HG02981 (cell line): ENCODE measurements around the gene CHD8.

ENCODE experiments used
- ATAC-seq: cut with Tn5 transposase; IDR thresholded peaks from one replicate; pipeline ENCODE4 v1.9.1; 2021; ENCODE audit warnings: mild to moderate bottlenecking, moderate library complexity; ENCODE audit not compliant: unreplicated experiment

The CHD8 gene

DNA sequence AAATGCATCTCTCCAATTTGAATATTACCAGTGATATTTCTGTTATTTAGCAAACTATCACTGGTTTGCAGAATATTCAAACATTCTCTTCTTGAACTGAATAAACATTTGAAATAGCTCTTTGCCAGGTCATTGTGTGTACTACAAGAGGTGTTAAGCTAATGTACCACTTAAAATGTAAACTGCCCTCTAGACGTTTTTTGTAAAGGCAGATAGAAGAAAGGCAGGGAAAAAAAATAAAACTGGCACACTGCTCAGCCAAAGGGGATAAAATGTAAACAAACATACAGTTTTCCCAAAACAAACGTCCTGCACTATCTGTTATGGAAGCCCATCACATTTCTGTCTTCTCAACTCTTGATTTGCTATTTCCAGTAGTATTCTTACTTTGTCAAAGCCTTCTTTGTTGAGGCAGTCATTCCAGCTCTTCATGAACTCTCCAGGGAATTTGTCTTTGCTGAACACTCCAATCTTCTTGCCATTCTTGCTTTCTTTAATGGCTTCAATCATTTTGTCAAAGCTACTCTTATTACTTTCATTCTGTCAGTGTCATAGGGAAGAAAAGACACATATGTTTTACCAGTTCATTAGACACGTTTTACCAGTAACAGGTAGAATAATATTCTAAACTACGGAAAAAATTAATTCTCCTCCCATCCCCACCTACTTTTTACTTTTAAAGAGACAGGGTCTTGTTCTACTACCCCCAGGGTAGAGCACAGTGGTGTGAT is 85.8 kb downstream of the CHD8 start:
- ATAC-seq = no peak

DNA sequence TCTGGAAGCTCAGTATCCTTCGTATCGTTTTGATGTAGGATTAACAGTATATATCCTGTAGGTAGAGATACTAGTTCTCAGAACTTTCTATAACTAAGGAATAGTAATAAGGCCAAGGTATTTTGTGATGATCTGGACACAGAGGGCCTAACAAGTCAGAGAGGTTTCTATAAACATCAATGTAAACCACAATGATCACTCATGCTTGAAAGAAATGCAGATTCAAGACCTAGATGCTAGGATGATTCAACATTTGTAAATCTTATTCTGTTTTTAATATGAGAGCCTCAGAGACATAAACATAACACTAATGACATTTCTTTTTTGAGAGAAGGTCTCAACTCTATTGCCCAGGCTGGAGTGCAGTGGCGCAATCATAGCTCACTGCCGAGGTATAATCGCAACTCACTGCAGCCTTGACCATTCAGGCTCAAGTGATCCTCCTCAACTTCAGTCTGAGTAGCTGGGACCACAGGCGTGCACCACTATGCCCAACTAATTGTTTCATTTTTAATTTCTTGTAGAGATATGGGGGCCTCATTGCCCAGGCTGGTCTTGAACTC is 88.3 kb downstream of the CHD8 start:
- ATAC-seq = no peak

DNA sequence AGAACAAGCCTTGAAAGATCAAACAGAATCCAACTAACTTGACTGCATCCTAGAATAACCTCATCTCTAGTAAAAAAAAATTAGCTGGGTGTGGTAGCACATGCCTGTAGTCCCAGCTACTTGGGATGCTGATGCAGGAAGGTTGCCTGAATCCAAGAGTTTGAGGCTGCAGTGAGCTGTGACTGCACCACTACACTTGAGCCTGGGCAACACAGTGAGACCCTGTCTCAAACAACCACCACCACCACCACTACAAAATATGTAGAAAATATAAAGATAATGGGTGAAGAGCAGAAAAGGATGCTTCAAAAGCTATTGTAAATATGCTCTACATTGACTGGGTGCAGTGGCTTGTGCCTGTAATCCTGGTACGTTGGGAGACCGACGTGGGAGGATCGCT is 99.4 kb downstream of the CHD8 start:
- ATAC-seq = no peak

DNA sequence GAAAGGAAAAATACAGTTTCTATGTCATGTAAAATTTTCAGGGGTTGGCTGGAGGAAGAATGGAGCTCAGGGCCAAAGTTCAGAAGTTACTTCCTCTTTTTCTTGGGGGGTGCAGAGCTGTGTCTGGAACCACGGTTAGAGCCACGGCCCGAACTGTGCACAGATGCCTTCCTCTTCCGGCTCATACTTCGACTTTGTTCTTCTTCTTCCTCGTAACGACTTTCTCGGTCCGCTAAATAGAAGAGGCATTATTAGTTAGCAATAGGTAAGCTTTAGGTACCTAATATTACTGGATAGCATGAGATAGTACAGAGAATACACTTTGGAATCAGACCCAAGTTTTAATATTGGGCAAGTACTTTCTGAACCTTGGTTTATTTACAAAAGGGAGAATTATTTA is 103.3 kb downstream of the CHD8 start:
- ATAC-seq = peak; percentile 47

DNA sequence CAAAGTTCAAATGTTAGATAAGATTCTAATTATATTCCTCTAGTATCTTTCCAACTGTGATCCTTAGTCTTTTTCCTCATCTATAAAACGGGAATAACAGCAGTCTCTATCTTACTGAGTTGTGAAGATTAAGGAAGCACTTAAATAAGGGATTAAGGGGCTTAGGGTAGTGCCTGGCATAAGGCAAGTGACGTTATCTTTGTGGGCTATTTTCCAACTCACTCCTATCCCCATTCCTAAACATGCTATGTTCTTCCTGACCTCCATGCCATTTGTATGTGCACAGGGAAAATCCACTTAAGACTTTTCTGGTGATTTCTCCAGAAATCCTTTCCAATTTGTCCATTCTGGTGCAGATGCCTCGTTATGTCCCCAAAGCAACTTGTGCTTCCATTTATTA is 105.4 kb downstream of the CHD8 start:
- no peak for ATAC-seq

DNA sequence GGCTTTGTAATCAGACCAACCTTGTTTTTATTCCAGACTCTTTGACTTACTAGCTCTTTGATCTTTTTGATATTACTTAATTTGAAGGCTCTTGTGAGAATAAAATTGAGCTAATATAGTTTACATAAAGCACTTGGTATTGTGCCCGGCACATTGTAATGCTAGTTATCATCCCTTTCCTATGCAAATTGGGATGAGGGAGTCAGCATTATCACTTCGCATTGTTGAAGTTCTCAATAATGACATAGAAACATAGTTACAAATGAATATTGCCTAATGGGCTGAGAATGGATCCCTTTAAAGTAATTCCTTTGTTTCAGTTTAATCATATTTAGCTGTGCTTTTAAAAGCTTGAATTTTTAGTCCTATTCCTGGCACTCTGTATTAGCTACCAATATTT is 108.7 kb downstream of the CHD8 start:
- ATAC-seq = no peak

DNA sequence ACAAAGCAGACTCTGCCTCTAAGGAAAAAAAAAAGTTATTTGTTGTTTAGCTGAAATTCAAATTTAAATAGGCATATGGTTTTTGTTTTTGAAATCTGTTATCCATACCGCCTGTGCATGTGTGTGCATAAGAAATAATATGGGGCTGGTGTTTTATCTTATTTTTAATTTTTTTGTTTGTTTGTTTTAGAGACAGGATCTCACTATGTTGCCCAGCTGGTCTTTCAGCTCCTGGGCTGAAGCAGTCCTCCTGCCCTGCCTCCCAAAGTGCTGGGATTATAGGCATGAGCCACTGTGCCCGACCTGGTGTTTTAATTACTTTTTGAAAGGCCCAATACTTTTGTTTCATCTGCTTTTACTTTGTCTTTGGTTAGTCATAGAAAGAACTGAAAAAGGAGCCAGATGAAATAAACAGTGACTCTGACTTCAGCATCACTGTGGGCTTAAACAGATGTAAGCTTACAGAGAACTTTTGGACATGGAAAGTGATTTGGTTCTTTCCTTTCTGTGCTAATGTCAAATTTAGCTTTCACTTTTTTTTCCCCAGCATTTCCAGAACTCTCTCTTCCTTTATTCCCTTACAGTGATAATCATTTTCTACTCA is 109.3 kb downstream of the CHD8 start:
- no peak for ATAC-seq

DNA sequence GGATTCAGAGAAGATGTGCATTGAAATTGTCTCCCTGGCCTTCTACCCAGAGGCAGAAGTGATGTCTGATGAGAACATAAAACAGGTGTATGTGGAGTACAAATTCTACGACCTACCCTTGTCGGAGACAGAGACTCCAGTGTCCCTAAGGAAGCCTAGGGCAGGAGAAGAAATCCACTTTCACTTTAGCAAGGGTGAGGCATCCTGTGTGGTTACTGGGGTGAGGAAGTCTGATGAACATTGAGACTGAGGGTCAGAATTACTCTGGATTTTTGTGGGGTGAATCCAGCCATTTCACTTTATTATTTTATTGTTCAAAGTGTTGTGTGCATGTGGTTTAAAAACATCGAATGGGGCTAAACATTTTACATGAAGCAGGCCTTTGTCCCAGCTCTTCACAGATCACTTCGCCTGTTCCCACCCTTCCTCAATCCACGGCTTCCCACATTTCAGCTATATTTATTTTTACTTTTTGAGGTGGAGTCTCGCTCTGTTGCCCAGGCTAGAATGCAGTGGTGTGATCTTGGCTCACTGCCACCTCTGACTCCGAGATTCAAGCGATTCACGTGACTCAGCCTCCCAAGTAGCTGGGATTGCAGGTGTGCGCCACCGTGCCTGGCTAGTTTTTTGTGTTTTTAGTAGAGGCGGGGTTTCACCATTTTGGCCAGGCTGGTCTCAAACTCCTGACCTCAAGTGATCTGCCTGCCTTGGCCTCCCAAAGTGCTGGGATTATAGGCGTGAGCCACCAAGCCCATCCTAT is 112.7 kb downstream of the CHD8 start:
- ATAC-seq = no peak
